Measurements from ENCODE around the gene FAAP20.

GRCh38 chr1:2145946-2146835 lies 48.4 kb downstream of the FAAP20 start:
- TF ChIP-seq CTCF (conservative IDR thresholded peaks at IDR 0.05 in 1 of 2, IDR thresholded peaks at IDR 0.05 in 1 of 2; ENCODE audit: extremely low read depth in 1 of 2, insufficient read depth in 1 of 2, low read depth in 1 of 2, low read length in 2 of 2) (no peak), EZH2 (IDR thresholded peaks at IDR 0.05; ENCODE audit: borderline replicate concordance, low read length) (no peak)
